HFFc6 (cell line): Measurements from ENCODE around the gene ZMYND15. TPM values are rescaled to one million over a fixed set of nuclear protein-coding genes. Genes with fewer than 3 reads are reported as not detected.

ENCODE experiments used
- DNase-seq: peaks from one replicate; pipeline ENCODE4 v3.0.0-alpha.2; 2018
- H3K27ac Mint-ChIP-seq: 2 replicates; pipeline ENCODE4 v1.8.0; 2020; ENCODE audit warnings: mild to moderate bottlenecking, mixed read lengths
- H3K27me3 Mint-ChIP-seq: 2 replicates; pipeline ENCODE4 v1.8.0; 2021; ENCODE audit warnings: mild to moderate bottlenecking, moderate library complexity, mixed read lengths; ENCODE audit not compliant: insufficient read depth
- H3K36me3 Mint-ChIP-seq: 2 replicates; pipeline ENCODE4 v1.8.0; 2021; ENCODE audit warnings: low read depth, mixed read lengths
- H3K4me1 Mint-ChIP-seq: 2 replicates; pipeline ENCODE4 v1.8.0; 2020; ENCODE audit warnings: low read depth, mixed read lengths
- H3K4me3 Mint-ChIP-seq: 2 replicates; pipeline ENCODE4 v1.8.0; 2020; ENCODE audit warnings: mild to moderate bottlenecking, moderate library complexity, mixed read lengths
- H3K9me3 Mint-ChIP-seq: 2 replicates; pipeline ENCODE4 v1.8.0; 2020; ENCODE audit warnings: mild to moderate bottlenecking, mixed read lengths
- CTCF ChIP-seq: fragments of 200-600 bp; sonication (generic); IDR thresholded peaks from 2 replicates; pipeline ENCODE4 v1.5.0; 2021; ENCODE audit warnings: antibody characterized with exemption, mild to moderate bottlenecking
- total RNA-seq, 6 experiments: library from RNA; stranded (reverse); fragmentation: NEBNext Ultra II Directional; extraction: Animal tissue kit (Norgen Biotek cat#: 25700); gene quantifications; 2 replicates in 1 of 6; 3 replicates in 5 of 6; pipeline ENCODE4 v1.2.3, GENCODE V29; 2021

Gene ZMYND15
- total RNA-seq, 6 experiments from 2014 or later: not detected

DNA sequence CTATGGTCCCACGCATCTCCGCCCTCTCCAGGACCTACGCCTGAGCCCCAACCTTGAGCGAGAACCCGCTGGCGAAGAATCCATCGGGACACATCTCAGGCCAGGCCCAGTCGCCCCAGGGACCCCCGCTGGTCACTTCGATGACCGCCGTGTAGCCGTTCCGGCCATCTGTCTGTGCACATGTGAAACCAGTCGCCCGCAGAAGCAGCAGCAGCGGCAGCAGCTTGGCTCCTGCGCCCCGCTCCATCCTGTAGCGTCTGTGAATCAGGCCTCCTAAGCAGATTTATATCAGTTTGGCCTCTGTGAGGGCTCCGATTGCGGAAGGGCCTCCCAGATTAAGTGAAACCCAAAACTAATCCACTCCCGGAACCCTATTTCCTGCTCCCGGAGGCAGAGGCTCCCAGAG, 46.5 kb downstream of the ZMYND15 start, which contains the start of gene VMO1:
TSS of gene VMO1 (minus strand) at position 259 of the 406 bp plus-strand sequence. CDS start at position 247, 12 bp downstream.
- H3K4me3 Mint-ChIP-seq: peak within 1 kb of the TSS; percentile 85
- no peak for DNase-seq
- H3K27ac Mint-ChIP-seq: no peak within 1 kb of the TSS
- TF ChIP-seq CTCF: no peak
- H3K27me3 Mint-ChIP-seq: peaks cover 25% of the 10 kb centered on the region
- peaks cover 31% of the 10 kb centered on the region for H3K4me1 Mint-ChIP-seq
- H3K9me3 Mint-ChIP-seq: no peaks in the 10 kb centered on the region
- H3K36me3 Mint-ChIP-seq: no peaks in the 10 kb centered on the region

DNA sequence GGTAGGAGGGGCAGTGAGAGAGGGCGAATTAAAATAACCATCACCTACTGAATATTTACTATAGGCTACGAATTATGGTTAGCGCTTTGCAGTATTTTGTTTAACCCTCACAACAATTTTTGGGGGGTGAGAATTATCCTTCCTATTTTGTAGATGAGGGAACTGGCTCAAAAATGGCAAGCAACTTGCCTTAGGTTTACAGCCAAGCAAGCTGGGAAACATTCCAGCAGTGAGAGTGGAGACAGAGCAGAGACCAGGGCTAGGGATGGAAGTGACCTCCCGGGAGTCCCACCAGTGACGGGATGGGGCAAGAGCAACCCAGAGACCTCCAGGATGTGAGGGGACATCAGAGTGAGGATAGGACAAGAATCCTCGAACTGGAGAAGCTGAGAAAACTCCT, 46.9 kb downstream of the ZMYND15 start:
- Mint-ChIP-seq H3K27me3 (peaks cover 25% of the 10 kb centered on the region), H3K4me1 (peaks cover 32% of the 10 kb centered on the region), H3K27ac (no peak overlapping the region), H3K4me3 (peak overlapping the region; percentile 85), H3K36me3 (no peaks in the 10 kb centered on the region), H3K9me3 (no peaks in the 10 kb centered on the region)
- TF ChIP-seq CTCF: no peak
- DNase-seq: no peak

DNA sequence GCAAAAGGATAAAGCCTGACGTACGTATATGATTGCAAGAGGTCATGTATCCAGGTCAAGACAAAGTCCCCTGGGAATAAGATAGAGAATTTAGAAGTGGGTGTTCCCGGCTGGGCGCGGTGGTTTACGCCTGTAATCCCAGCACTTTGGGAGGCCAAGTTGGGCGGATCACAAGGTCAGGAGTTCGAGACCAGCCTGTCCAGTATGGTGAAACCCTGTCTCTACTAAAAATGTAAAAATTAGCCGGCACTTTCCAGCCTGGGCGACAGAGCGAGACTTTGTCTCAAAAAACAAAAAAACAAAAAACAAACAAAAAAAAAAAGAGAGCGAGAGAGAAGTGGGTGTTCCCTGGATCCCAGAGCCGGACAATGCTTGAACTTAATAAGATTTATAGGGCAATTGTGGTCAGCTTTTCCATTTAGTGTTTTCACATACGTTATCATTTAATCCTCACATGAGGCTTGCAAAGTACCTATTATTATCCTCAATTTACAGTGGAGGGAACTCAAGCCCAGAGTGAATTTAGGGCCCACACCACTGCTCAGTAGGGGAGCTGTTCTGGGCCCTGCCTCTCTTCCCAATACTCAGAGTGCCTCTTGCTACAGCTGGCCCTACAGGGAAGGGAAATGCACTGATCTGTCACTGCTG, 48.6 kb downstream of the ZMYND15 start:
- no peak for DNase-seq
- Mint-ChIP-seq H3K27ac (no peak overlapping the region), H3K9me3 (no peaks in the 10 kb centered on the region), H3K36me3 (no peaks in the 10 kb centered on the region), H3K27me3 (peaks cover 17% of the 10 kb centered on the region), H3K4me1 (peaks cover 32% of the 10 kb centered on the region), H3K4me3 (peak overlapping the region; percentile 34; the same call in 1 of the 2 replicates)
- no peak for TF ChIP-seq CTCF

- H3K9me3 Mint-ChIP-seq: no peaks in the 10 kb centered on the region
- DNase-seq: no peak
- peaks cover 32% of the 10 kb centered on the region for H3K4me1 Mint-ChIP-seq
- H3K4me3 Mint-ChIP-seq: peak within 1 kb of the TSS; percentile 82
- peaks cover 15% of the 10 kb centered on the region for H3K27me3 Mint-ChIP-seq
- H3K36me3 Mint-ChIP-seq: no peaks in the 10 kb centered on the region
- H3K27ac Mint-ChIP-seq: peak within 1 kb of the TSS; percentile 52
- TF ChIP-seq CTCF: no peak
These were observed 49.4 kb downstream of the ZMYND15 start, which contains the start of gene GLTPD2 for GRCh38 chr17:4788807-4789700. GLTPD2 (plus strand) TSS chr17:4788964; CDS start chr17:4789012, 48 bp downstream.

DNA sequence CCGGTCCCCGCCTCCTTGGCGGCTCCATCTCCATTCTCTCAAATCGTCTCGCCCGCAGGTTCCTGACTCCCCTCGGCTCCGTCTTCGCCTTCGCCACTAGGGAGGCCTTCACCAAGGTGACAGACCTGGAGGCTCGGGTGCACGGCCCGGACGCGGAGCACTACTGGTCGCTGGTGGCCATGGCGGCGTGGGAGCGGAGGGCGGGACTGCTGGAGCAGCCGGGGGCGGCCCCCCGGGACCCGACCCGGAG, 50.0 kb downstream of the ZMYND15 start:
- Mint-ChIP-seq H3K27me3 (peaks cover 10% of the 10 kb centered on the region), H3K36me3 (no peaks in the 10 kb centered on the region), H3K9me3 (no peaks in the 10 kb centered on the region), H3K4me3 (peak overlapping the region; percentile 82), H3K27ac (peak overlapping the region; percentile 52), H3K4me1 (peaks cover 32% of the 10 kb centered on the region)
- DNase-seq: no peak
- no peak for TF ChIP-seq CTCF
